Activated CD8-positive, alpha-beta T cell treated with anti-CD3 and anti-CD28 coated beads for 36 hours (primary cell): Measurements from ENCODE around the gene INPP5J. TPM values are rescaled to one million over a fixed set of nuclear protein-coding genes. Genes with fewer than 3 reads are reported as not detected.

ENCODE experiments used
- ATAC-seq: fragments of 200-7000 bp; cut with Tn5 transposase; one replicate; pipeline ENCODE4 v1.10.0; 2021; ENCODE audit warnings: mild to moderate bottlenecking, moderate library complexity
- CTCF ChIA-PET: fragments of 350-600 bp; sonication (Branson Sonifier 250); formaldehyde crosslinking; loops from one replicate; lab custom pipeline; 2021; ENCODE audit warnings: antibody characterized with exemption; lab: Charles Lee
- POLR2A ChIA-PET: fragments of 350-600 bp; sonication (Branson Sonifier 250); formaldehyde crosslinking; loops from one replicate; lab custom pipeline; 2021; ENCODE audit warnings: antibody characterized with exemption; lab: Charles Lee
- DNase-seq: peaks from one replicate; pipeline ENCODE4 v3.0.0-alpha.2; 2020
- H3K27ac Mint-ChIP-seq: one replicate; pipeline ENCODE4 v1.8.0; 2021; ENCODE audit warnings: mild to moderate bottlenecking, mixed read lengths
- H3K27me3 Mint-ChIP-seq: one replicate; pipeline ENCODE4 v1.8.0; 2021; ENCODE audit warnings: mixed read lengths
- H3K36me3 Mint-ChIP-seq: one replicate; pipeline ENCODE4 v1.8.0; 2021; ENCODE audit warnings: low read depth, mixed read lengths
- H3K4me1 Mint-ChIP-seq: one replicate; pipeline ENCODE4 v1.8.0; 2021; ENCODE audit warnings: low read depth, mixed read lengths
- H3K4me3 Mint-ChIP-seq: one replicate; pipeline ENCODE4 v1.8.0; 2021; ENCODE audit warnings: mild to moderate bottlenecking, moderate library complexity, mixed read lengths
- H3K9me3 Mint-ChIP-seq: one replicate; pipeline ENCODE4 v1.8.0; 2021; ENCODE audit warnings: mixed read lengths
- CTCF ChIP-seq: fragments of 200-600 bp; IDR thresholded peaks from one replicate; pipeline ENCODE4 v1.8.0; 2022; ENCODE audit warnings: antibody characterized with exemption, mild to moderate bottlenecking
- intact Hi-C: fragments of 100-400 bp; cut with micrococcal nuclease; formaldehyde crosslinking; loops from one replicate; pipeline ENCODE4 v1.10.0; 2022
- total RNA-seq, 2 experiments: library from RNA; stranded (reverse); gene quantifications; one replicate each; pipeline ENCODE4 v1.2.3, GENCODE V29; 2021

INPP5J gene
- total RNA-seq, 2 experiments from 2014 or later: 0.09 to 0.29 TPM

- ATAC-seq (no peak), DNase-seq (no peak)
- POLR2A ChIA-PET: no interaction called here
- TF ChIP-seq CTCF: no peak
- H3K36me3 Mint-ChIP-seq: no peaks in the 10 kb centered on the region
- intact Hi-C loops: no loop called here
- H3K27me3 Mint-ChIP-seq: no peaks in the 10 kb centered on the region
- CTCF ChIA-PET: no interaction called here
- no peak overlapping the region for H3K27ac Mint-ChIP-seq
- no peaks in the 10 kb centered on the region for H3K4me1 Mint-ChIP-seq
- peaks cover 9% of the 10 kb centered on the region for H3K9me3 Mint-ChIP-seq
- H3K4me3 Mint-ChIP-seq: no peak overlapping the region
These were observed 18.8 kb downstream of the INPP5J start for GRCh38 chr22:31141551-31141950.

GRCh38 chr22:31142285-31142684, 19.5 kb downstream of the INPP5J start:
- H3K27me3 Mint-ChIP-seq: no peaks in the 10 kb centered on the region
- no peak overlapping the region for H3K4me3 Mint-ChIP-seq
- intact Hi-C loops: no loop called here
- no peaks in the 10 kb centered on the region for H3K36me3 Mint-ChIP-seq
- no peak for TF ChIP-seq CTCF
- DNase-seq: no peak
- H3K4me1 Mint-ChIP-seq: no peaks in the 10 kb centered on the region
- ChIA-PET CTCF (no interaction called here), POLR2A (no interaction called here)
- no peak overlapping the region for H3K27ac Mint-ChIP-seq
- H3K9me3 Mint-ChIP-seq: peaks cover 13% of the 10 kb centered on the region
- ATAC-seq: no peak

- intact Hi-C loops: no loop called here
- Mint-ChIP-seq H3K9me3 (peaks cover 14% of the 10 kb centered on the region), H3K4me3 (no peak overlapping the region), H3K27ac (no peak overlapping the region), H3K27me3 (no peaks in the 10 kb centered on the region), H3K36me3 (no peaks in the 10 kb centered on the region), H3K4me1 (no peaks in the 10 kb centered on the region)
- CTCF ChIA-PET: no interaction called here
- ATAC-seq: no peak
- no peak for DNase-seq
- no peak for TF ChIP-seq CTCF
- POLR2A ChIA-PET: no interaction called here
These were observed 20.3 kb downstream of the INPP5J start for GRCh38 chr22:31143038-31143437.

- intact Hi-C loops: no loop called here
- Mint-ChIP-seq H3K36me3 (no peaks in the 10 kb centered on the region), H3K4me1 (no peaks in the 10 kb centered on the region), H3K4me3 (no peak overlapping the region), H3K9me3 (peaks cover 14% of the 10 kb centered on the region), H3K27ac (no peak overlapping the region), H3K27me3 (no peaks in the 10 kb centered on the region)
- ChIA-PET CTCF (interaction anchor here (1.3 kb wide), 1 partner anchor 35 kb away, joined by 4 read pairs; no protein-coding TSS in a partner anchor), POLR2A (no interaction called here)
- DNase-seq: no peak
- ATAC-seq: no peak
- no peak for TF ChIP-seq CTCF
These were observed 20.8 kb downstream of the INPP5J start for GRCh38 chr22:31143537-31143936.

- H3K27ac Mint-ChIP-seq: no peak overlapping the region
- DNase-seq: peak; percentile 13
- H3K36me3 Mint-ChIP-seq: no peaks in the 10 kb centered on the region
- ATAC-seq: peak; percentile 58
- no peaks in the 10 kb centered on the region for H3K4me1 Mint-ChIP-seq
- H3K27me3 Mint-ChIP-seq: no peaks in the 10 kb centered on the region
- intact Hi-C loops: no loop called here
- CTCF ChIA-PET: interaction anchor here (1.2 to 1.3 kb wide), 2 partner anchors 30 to 36 kb away, joined by 3 to 4 read pairs; no protein-coding TSS in a partner anchor
- TF ChIP-seq CTCF: no peak
- H3K9me3 Mint-ChIP-seq: peaks cover 14% of the 10 kb centered on the region
- no peak overlapping the region for H3K4me3 Mint-ChIP-seq
- POLR2A ChIA-PET: interaction anchor here (1.2 kb wide), 1 partner anchor 16 kb away, joined by 6 read pairs; the partner anchor contains the start of gene RNF185
These were observed 21.5 kb downstream of the INPP5J start for GRCh38 chr22:31144223-31144622.
